HG03108 (cell line): ENCODE measurements around the gene STARD9.
"Not testable (repeated sequence)": the region's sequence is repeated elsewhere in the genome, so short reads cannot be mapped to it uniquely, and the experiment has no call there.

Source experiments
- ATAC-seq: cut with Tn5 transposase; IDR thresholded peaks from one replicate; pipeline ENCODE4 v1.9.1; 2021; ENCODE audit warnings: moderate library complexity; ENCODE audit not compliant: unreplicated experiment

Gene STARD9

GRCh38 chr15:42584031-42584765 lies 8.8 kb downstream of the STARD9 start:
- ATAC-seq: no peak

- no peak for ATAC-seq
Measured at GRCh38 chr15:42590619-42591237, 15.3 kb downstream of the STARD9 start.

- ATAC-seq: no peak
Measured at GRCh38 chr15:42591238-42591934, 16.0 kb downstream of the STARD9 start.

GRCh38 chr15:42592716-42593115 lies 17.3 kb downstream of the STARD9 start:
- no peak for ATAC-seq

- no peak for ATAC-seq
Measured at GRCh38 chr15:42593143-42593542, 17.7 kb downstream of the STARD9 start.

- ATAC-seq: no peak
Measured at GRCh38 chr15:42594095-42594494, 18.7 kb downstream of the STARD9 start.

- ATAC-seq: no peak
Measured at GRCh38 chr15:42595626-42596240, 20.3 kb downstream of the STARD9 start.

- not testable (repeated sequence) for ATAC-seq
Measured at GRCh38 chr15:42601316-42601715, 25.9 kb downstream of the STARD9 start.

GRCh38 chr15:42602501-42602900 lies 27.1 kb downstream of the STARD9 start:
- ATAC-seq: no peak

- no peak for ATAC-seq
Measured at GRCh38 chr15:42603978-42604377, 28.6 kb downstream of the STARD9 start.

GRCh38 chr15:42604894-42605744 lies 29.7 kb downstream of the STARD9 start:
- peak; percentile 39 for ATAC-seq

- no peak for ATAC-seq
Measured at GRCh38 chr15:42605796-42606195, 30.4 kb downstream of the STARD9 start.

- peak; percentile 45 for ATAC-seq
Measured at GRCh38 chr15:42608110-42608531, 32.7 kb downstream of the STARD9 start.

GRCh38 chr15:42608752-42609488 lies 33.5 kb downstream of the STARD9 start:
- no peak for ATAC-seq

GRCh38 chr15:42611532-42611931 lies 36.1 kb downstream of the STARD9 start:
- ATAC-seq: no peak

- no peak for ATAC-seq
Measured at GRCh38 chr15:42612367-42612912, 37.0 kb downstream of the STARD9 start.

- no peak for ATAC-seq
Measured at GRCh38 chr15:42616107-42616506, 40.7 kb downstream of the STARD9 start.

- ATAC-seq: no peak
Measured at GRCh38 chr15:42619656-42620371, 44.4 kb downstream of the STARD9 start.

- no peak for ATAC-seq
Measured at GRCh38 chr15:42621386-42621785, 46.0 kb downstream of the STARD9 start.
